ENCODE results near the gene RASSF1.

Gene RASSF1

DNA sequence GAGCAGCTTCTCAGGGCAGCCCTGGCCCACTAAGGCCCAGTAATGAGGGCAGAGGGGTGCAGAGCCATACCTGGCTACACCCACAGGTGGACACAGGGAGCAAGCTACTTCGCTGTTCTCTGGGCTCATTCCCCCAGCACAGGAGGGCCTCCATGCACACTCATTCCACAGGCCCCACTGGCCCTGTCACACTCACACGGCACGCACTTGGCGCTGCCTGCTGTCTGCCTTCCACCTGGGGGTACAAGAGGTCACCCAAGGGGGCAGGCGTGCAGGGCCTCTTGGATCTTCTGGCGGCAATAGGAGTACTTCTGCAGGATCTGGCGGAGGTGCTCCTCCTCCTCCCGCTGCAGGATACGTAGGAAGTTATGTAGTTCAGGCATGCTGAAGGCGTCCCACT, 10.3 kb downstream of the RASSF1 start:
- H2AFZ ChIP-seq (ENCODE audit: low read depth): no peak overlapping the region
- no peaks in the 10 kb centered on the region for H3K36me3 ChIP-seq (ENCODE audit: insufficient read depth)
- peaks cover 28% of the 10 kb centered on the region for H3K79me2 ChIP-seq (ENCODE audit: insufficient read depth, low read depth)
- no peak overlapping the region for H3K4me2 ChIP-seq
- no peaks in the 10 kb centered on the region for H4K20me1 ChIP-seq (ENCODE audit: insufficient read depth)
- H3K27me3 ChIP-seq (ENCODE audit: insufficient read depth, low read depth): no peaks in the 10 kb centered on the region
- H3K27ac ChIP-seq: no peak overlapping the region
- no peaks in the 10 kb centered on the region for H3K4me1 ChIP-seq (ENCODE audit: low read depth, poor library complexity, severe bottlenecking)
- no peak overlapping the region for H3K4me3 ChIP-seq (IDR thresholded peaks at IDR 0.05; ENCODE audit: insufficient read depth, low read depth, low read length)
- TF ChIP-seq, protein P1, sequence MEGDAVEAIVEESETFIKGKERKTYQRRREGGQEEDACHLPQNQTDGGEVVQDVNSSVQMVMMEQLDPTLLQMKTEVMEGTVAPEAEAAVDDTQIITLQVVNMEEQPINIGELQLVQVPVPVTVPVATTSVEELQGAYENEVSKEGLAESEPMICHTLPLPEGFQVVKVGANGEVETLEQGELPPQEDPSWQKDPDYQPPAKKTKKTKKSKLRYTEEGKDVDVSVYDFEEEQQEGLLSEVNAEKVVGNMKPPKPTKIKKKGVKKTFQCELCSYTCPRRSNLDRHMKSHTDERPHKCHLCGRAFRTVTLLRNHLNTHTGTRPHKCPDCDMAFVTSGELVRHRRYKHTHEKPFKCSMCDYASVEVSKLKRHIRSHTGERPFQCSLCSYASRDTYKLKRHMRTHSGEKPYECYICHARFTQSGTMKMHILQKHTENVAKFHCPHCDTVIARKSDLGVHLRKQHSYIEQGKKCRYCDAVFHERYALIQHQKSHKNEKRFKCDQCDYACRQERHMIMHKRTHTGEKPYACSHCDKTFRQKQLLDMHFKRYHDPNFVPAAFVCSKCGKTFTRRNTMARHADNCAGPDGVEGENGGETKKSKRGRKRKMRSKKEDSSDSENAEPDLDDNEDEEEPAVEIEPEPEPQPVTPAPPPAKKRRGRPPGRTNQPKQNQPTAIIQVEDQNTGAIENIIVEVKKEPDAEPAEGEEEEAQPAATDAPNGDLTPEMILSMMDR (conservative IDR thresholded peaks at IDR 0.05; ENCODE audit: low read depth, low read length): no peak
- H3K9ac ChIP-seq: no peak overlapping the region

DNA sequence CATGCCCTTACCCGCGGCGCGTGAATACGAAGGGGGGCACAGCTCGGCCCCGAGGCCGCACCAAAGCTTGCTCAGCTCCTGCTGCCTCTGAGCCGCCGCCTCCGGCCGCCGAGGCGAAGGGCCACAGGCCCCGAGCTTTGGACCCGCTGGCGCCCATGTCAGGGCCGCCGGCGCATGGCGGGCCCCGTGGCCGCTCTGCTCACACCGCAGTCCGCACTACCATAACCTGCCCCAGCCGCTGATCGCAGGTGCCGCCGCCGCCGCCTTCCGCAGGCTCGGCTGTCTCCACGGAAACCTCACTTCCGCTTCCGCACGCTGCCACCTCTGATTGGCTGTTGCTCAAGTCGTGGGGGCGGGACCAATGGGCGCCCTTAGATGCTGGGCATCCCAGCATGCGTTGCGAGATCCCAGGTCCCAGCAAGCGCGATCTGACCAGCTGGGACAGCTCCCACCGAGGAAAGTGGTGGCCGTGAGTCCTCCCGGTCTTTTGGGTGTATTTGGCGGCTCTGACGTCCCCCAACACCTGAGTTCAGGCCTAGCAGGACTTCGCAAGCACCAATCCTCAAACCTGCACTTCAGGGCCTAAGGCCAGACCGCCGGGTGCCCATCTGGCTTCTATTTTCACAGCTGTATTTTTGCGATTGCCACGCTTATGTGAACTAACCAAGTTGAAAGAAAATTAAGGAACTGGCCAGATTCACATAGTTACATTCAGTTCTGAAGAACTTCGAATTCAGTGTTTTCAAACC, 12.5 kb downstream of the RASSF1 start, which contains the start of gene TUSC2:
TSS of gene TUSC2 (minus strand) at position 281 of the 749 bp plus-strand sequence. CDS start at position 157, 124 bp downstream.
- Histone ChIP-seq H3K4me1 (ENCODE audit: low read depth, poor library complexity, severe bottlenecking) (no peaks in the 10 kb centered on the region), H3K79me2 (ENCODE audit: insufficient read depth, low read depth) (peaks cover 8% of the 10 kb centered on the region; the same call in 1 of the 2 replicates), H2AFZ (ENCODE audit: low read depth) (0 out of 2 replicates have a peak within 1 kb of the TSS, but pooled peaks have one; percentile 8), H3K27ac (peak within 1 kb of the TSS; percentile 43; the same call in 1 of the 2 replicates), H3K4me3 (IDR thresholded peaks at IDR 0.05; ENCODE audit: insufficient read depth, low read depth, low read length) (peak within 1 kb of the TSS; percentile 92), H3K27me3 (ENCODE audit: insufficient read depth, low read depth) (no peaks in the 10 kb centered on the region), H3K4me2 (peak within 1 kb of the TSS; percentile 48), H4K20me1 (ENCODE audit: insufficient read depth) (no peaks in the 10 kb centered on the region), H3K36me3 (ENCODE audit: insufficient read depth) (no peaks in the 10 kb centered on the region), H3K9ac (peak within 1 kb of the TSS; percentile 77; the same call in 1 of the 2 replicates)
- TF ChIP-seq, protein P1 (conservative IDR thresholded peaks at IDR 0.05; ENCODE audit: low read depth, low read length): no peak

DNA sequence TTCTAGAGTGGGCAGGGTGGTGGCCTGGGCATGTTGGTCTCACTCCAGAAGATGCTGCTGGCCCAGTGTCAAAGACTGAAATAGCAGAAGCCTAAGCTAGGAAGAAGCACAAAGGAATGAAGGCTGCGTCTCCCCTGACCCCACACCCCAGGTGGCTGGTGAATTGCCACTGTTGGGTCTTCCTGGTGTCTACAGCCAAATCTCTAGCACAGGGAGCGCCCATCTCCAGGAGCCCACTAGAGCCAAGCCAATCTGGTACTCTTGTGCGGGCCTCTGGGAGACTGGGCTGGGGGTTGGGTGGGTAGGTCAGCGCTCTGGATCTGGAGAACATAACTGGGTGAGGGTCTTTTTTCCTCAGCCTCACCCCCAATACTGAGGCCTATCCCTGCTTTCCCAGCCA, 13.5 kb downstream of the RASSF1 start:
- TF ChIP-seq, protein P1 (conservative IDR thresholded peaks at IDR 0.05; ENCODE audit: low read depth, low read length): no peak
- peak overlapping the region; percentile 48 for H3K4me2 ChIP-seq
- no peak overlapping the region for H3K27ac ChIP-seq
- peaks cover 8% of the 10 kb centered on the region; the same call in 1 of the 2 replicates for H3K79me2 ChIP-seq (ENCODE audit: insufficient read depth, low read depth)
- H3K9ac ChIP-seq: peak overlapping the region; percentile 77; the same call in 1 of the 2 replicates
- no peak overlapping the region for H3K4me3 ChIP-seq (IDR thresholded peaks at IDR 0.05; ENCODE audit: insufficient read depth, low read depth, low read length)
- H3K27me3 ChIP-seq (ENCODE audit: insufficient read depth, low read depth): no peaks in the 10 kb centered on the region
- H3K36me3 ChIP-seq (ENCODE audit: insufficient read depth): no peaks in the 10 kb centered on the region
- H4K20me1 ChIP-seq (ENCODE audit: insufficient read depth): no peaks in the 10 kb centered on the region
- no peak overlapping the region for H2AFZ ChIP-seq (ENCODE audit: low read depth)
- peaks cover under 1% of the 10 kb centered on the region for H3K4me1 ChIP-seq (ENCODE audit: low read depth, poor library complexity, severe bottlenecking)

GRCh38 chr3:50326182-50326541, 14.5 kb downstream of the RASSF1 start:
- no peak overlapping the region for H3K4me2 ChIP-seq

More at GRCh38 chr3:50326182-50326541, 14.5 kb downstream of the RASSF1 start:
- Histone ChIP-seq H4K20me1 (ENCODE audit: insufficient read depth) (no peaks in the 10 kb centered on the region), H3K36me3 (ENCODE audit: insufficient read depth) (no peaks in the 10 kb centered on the region), H3K4me3 (IDR thresholded peaks at IDR 0.05; ENCODE audit: insufficient read depth, low read depth, low read length) (no peak overlapping the region), H3K9ac (no peak overlapping the region), H3K79me2 (ENCODE audit: insufficient read depth, low read depth) (peaks cover 8% of the 10 kb centered on the region; the same call in 1 of the 2 replicates), H2AFZ (ENCODE audit: low read depth) (no peak overlapping the region), H3K27ac (no peak overlapping the region), H3K27me3 (ENCODE audit: insufficient read depth, low read depth) (no peaks in the 10 kb centered on the region), H3K4me1 (ENCODE audit: low read depth, poor library complexity, severe bottlenecking) (peaks cover 4% of the 10 kb centered on the region)
- TF ChIP-seq, protein P1 (conservative IDR thresholded peaks at IDR 0.05; ENCODE audit: low read depth, low read length): no peak
